Lower leg skin (tissue), 3 donors: Measurements from ENCODE around the gene SUSD4.

Experiments used
- POLR2A ChIP-seq, 2 donors: fragments of 450-650 bp; IDR thresholded peaks; one replicate each; pipeline ENCODE4 v1.6.1; 2016 to 2017; ENCODE audit warnings: antibody characterized with exemption in 2 of 2, mild to moderate bottlenecking in 1 of 2, moderate library complexity in 1 of 2
- TF ChIP-seq, protein P1 (sequence below), 3 donors: fragments of 450-650 bp; IDR thresholded peaks; one replicate each; pipeline ENCODE4 v1.5.1; 2016; ENCODE audit warnings: antibody characterized with exemption in 3 of 3, mild to moderate bottlenecking in 3 of 3, moderate library complexity in 2 of 3

DNA sequence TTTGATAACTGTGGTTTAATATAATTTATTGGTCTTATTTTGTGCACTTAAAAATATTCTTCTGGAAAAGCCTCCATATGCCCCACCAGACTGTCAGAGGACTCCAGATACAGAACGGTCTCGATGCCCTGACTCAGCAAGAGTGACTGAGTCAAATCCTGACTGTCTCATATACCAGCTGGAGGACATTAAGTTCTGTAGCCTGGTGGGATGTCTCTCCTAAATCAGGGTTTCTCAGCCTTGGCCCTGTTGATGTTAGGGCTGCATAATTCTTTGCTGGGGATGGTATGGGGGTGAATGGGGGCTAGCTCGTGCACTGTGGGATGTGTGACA is 153.2 kb downstream of the SUSD4 start:
- TF ChIP-seq, protein P1, sequence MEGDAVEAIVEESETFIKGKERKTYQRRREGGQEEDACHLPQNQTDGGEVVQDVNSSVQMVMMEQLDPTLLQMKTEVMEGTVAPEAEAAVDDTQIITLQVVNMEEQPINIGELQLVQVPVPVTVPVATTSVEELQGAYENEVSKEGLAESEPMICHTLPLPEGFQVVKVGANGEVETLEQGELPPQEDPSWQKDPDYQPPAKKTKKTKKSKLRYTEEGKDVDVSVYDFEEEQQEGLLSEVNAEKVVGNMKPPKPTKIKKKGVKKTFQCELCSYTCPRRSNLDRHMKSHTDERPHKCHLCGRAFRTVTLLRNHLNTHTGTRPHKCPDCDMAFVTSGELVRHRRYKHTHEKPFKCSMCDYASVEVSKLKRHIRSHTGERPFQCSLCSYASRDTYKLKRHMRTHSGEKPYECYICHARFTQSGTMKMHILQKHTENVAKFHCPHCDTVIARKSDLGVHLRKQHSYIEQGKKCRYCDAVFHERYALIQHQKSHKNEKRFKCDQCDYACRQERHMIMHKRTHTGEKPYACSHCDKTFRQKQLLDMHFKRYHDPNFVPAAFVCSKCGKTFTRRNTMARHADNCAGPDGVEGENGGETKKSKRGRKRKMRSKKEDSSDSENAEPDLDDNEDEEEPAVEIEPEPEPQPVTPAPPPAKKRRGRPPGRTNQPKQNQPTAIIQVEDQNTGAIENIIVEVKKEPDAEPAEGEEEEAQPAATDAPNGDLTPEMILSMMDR (IDR thresholded peaks at IDR 0.05): no peak
- no peak for TF ChIP-seq POLR2A (IDR thresholded peaks at IDR 0.05)
